Activated CD4-positive, alpha-beta memory T cell treated with anti-CD3 and anti-CD28 coated beads, Interleukin-2, amount 10 ng/mL, durations not matched to agents 7 days and 5 days (primary cell): ENCODE measurements around the gene OR2A14. TPM values are rescaled to one million over a fixed set of nuclear protein-coding genes. Genes with fewer than 3 reads are reported as not detected.
A peak's percentile ranks its signal among the peaks of the same experiment; 100 is the strongest.
"Not testable (repeated sequence)": the region's sequence is repeated elsewhere in the genome, so short reads cannot be mapped to it uniquely, and the experiment has no call there.

ENCODE experiments used
- CTCF ChIA-PET: fragments of 350-600 bp; sonication (Branson Sonifier 250); formaldehyde crosslinking; loops from one replicate; lab custom pipeline; 2021; ENCODE audit warnings: antibody characterized with exemption, inconsistent platforms; lab: Charles Lee
- POLR2A ChIA-PET: fragments of 350-600 bp; sonication (Branson Sonifier 250); formaldehyde crosslinking; loops from one replicate; lab custom pipeline; 2021; ENCODE audit warnings: antibody characterized with exemption; lab: Charles Lee
- DNase-seq: peaks from one replicate; pipeline ENCODE4 v3.0.0-alpha.2; 2020
- H3K27ac Mint-ChIP-seq: one replicate; pipeline ENCODE4 v1.8.0; 2021; ENCODE audit warnings: mild to moderate bottlenecking, mixed read lengths
- H3K27me3 Mint-ChIP-seq: one replicate; pipeline ENCODE4 v1.8.0; 2021; ENCODE audit warnings: mixed read lengths
- H3K36me3 Mint-ChIP-seq: one replicate; pipeline ENCODE4 v1.8.0; 2021; ENCODE audit warnings: low read depth, mixed read lengths
- H3K4me1 Mint-ChIP-seq: one replicate; pipeline ENCODE4 v1.8.0; 2021; ENCODE audit warnings: mixed read lengths
- H3K4me3 Mint-ChIP-seq: one replicate; pipeline ENCODE4 v1.8.0; 2021; ENCODE audit warnings: mild to moderate bottlenecking, mixed read lengths
- H3K9me3 Mint-ChIP-seq: one replicate; pipeline ENCODE4 v1.8.0; 2021; ENCODE audit warnings: mixed read lengths
- total RNA-seq, 2 experiments: library from RNA; stranded (reverse); gene quantifications; one replicate each; pipeline ENCODE4 v1.2.3, GENCODE V29; 2021

The OR2A14 gene
- total RNA-seq, 2 experiments from 2014 or later: not detected

GRCh38 chr7:144127714-144128334 lies 4.8 kb downstream of the OR2A14 start:
- POLR2A ChIA-PET: no interaction called here

DNA sequence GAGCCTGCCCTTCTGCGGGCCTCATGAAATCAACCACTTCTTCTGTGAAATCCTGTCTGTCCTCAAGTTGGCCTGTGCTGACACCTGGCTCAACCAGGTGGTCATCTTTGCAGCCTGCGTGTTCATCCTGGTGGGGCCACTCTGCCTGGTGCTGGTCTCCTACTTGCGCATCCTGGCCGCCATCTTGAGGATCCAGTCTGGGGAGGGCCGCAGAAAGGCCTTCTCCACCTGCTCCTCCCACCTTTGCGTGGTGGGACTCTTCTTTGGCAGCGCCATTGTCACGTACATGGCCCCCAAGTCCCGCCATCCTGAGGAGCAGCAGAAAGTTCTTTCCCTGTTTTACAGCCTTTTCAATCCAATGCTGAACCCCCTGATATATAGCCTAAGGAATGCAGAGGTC lies 6.6 kb downstream of the OR2A14 start:
- H3K4me3 Mint-ChIP-seq, DNase-seq, H3K9me3 Mint-ChIP-seq, H3K27ac Mint-ChIP-seq, H3K4me1 Mint-ChIP-seq, CTCF ChIA-PET, H3K27me3 Mint-ChIP-seq, H3K36me3 Mint-ChIP-seq, POLR2A ChIA-PET: not testable (repeated sequence)

More at GRCh38 chr7:144127714-144128334, 4.8 kb downstream of the OR2A14 start:
- H3K27ac Mint-ChIP-seq: no peak overlapping the region
- no peak overlapping the region for H3K4me3 Mint-ChIP-seq
- peaks cover 4% of the 10 kb centered on the region for H3K27me3 Mint-ChIP-seq
- H3K4me1 Mint-ChIP-seq: no peaks in the 10 kb centered on the region
- CTCF ChIA-PET: interaction anchor here (0.6 to 1.5 kb wide), 25 partner anchors 9 to 591 kb away, joined by 3 to 18 read pairs (median 4); partner anchors contain the start of genes OR2A2 and TCAF1
- DNase-seq: peak; percentile 86
- no peaks in the 10 kb centered on the region for H3K36me3 Mint-ChIP-seq
- H3K9me3 Mint-ChIP-seq: no peaks in the 10 kb centered on the region

DNA sequence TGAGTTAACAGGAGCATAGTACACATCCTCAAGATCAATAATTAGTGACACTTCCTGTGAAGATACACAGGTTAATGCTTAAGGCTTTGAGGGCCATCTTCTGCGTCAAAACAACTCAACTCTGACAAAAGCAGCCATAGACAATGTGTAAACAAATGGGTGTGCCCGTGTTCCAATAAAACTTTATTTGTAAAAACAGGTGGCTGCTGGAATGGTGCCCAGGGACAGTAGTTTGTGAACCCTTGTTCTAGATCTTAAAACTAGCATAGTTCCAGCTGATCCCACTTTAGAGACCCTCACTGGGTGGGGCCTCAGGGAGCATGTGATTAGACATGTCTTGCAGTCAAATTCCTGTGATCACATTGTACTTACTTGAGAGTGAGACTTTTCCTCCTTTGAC lies 7.8 kb downstream of the OR2A14 start:
- H3K4me3 Mint-ChIP-seq: no peak overlapping the region
- ChIA-PET CTCF (no interaction called here), POLR2A (no interaction called here)
- H3K4me1 Mint-ChIP-seq: no peaks in the 10 kb centered on the region
- H3K27ac Mint-ChIP-seq: no peak overlapping the region
- H3K9me3 Mint-ChIP-seq: no peaks in the 10 kb centered on the region
- peaks cover 6% of the 10 kb centered on the region for H3K27me3 Mint-ChIP-seq
- H3K36me3 Mint-ChIP-seq: no peaks in the 10 kb centered on the region
- no peak for DNase-seq

DNA sequence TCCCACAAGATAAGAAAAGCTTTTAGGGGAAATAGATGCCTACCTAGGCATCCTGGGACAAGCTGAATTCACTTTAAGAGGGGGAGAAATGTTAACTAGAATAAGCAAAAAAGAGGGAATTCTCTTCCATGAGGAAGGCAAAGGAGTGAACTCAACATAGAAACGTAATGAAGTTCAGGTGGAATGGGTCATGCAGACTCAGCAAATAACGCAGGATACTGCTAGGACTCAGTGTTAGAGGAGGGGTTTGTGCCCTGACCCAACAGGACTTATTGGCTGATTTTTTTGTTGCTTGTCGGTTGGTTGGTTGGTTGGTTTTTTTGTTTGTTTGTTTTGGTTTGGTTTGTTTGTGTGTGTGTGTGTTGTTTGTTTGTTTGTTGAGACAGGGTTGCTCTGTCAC lies 9.3 kb downstream of the OR2A14 start:
- H3K4me1 Mint-ChIP-seq: no peaks in the 10 kb centered on the region

GRCh38 chr7:144133307-144133706 lies 10.3 kb downstream of the OR2A14 start:
- Mint-ChIP-seq H3K27me3 (peaks cover 3% of the 10 kb centered on the region), H3K9me3 (no peaks in the 10 kb centered on the region), H3K36me3 (no peaks in the 10 kb centered on the region), H3K4me1 (no peaks in the 10 kb centered on the region), H3K27ac (no peak overlapping the region), H3K4me3 (no peak overlapping the region)
- POLR2A ChIA-PET: no interaction called here
- no peak for DNase-seq
- CTCF ChIA-PET: no interaction called here

More for the DNA sequence above, 9.3 kb downstream of the OR2A14 start:
- peaks cover 4% of the 10 kb centered on the region for H3K27me3 Mint-ChIP-seq
- no peaks in the 10 kb centered on the region for H3K36me3 Mint-ChIP-seq
- POLR2A ChIA-PET: no interaction called here
- no peaks in the 10 kb centered on the region for H3K9me3 Mint-ChIP-seq
- H3K4me3 Mint-ChIP-seq: no peak overlapping the region
- DNase-seq: no peak
- H3K27ac Mint-ChIP-seq: no peak overlapping the region
- CTCF ChIA-PET: no interaction called here

- Mint-ChIP-seq H3K36me3 (no peaks in the 10 kb centered on the region), H3K4me1 (no peaks in the 10 kb centered on the region), H3K27ac (no peak overlapping the region), H3K27me3 (peaks cover 3% of the 10 kb centered on the region), H3K4me3 (no peak overlapping the region), H3K9me3 (no peaks in the 10 kb centered on the region)
- ChIA-PET POLR2A (no interaction called here), CTCF (no interaction called here)
- no peak for DNase-seq
These were observed 11.1 kb downstream of the OR2A14 start for GRCh38 chr7:144134116-144134515.

DNA sequence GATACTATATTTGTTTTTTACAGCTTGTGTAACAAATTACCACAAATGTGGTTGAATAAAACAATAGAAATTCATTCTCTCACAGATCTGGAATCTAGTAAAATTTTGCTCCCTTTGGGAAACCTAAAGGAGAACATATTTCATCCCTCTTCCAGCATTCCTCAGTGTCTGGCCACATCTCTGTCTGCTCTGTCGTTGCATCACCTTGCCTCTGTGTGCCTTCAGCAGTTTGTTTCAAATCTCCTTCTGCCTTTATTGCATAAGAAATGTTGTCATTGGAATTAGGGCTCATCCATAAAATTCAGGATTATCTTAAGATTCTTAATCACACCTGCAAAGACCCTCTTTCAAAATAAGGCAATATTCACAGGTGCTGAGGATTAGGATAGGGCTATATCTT lies 14.5 kb downstream of the OR2A14 start:
- DNase-seq: no peak
- Mint-ChIP-seq H3K4me3 (no peak overlapping the region), H3K36me3 (no peaks in the 10 kb centered on the region), H3K4me1 (no peaks in the 10 kb centered on the region), H3K27ac (no peak overlapping the region), H3K27me3 (peaks cover 3% of the 10 kb centered on the region), H3K9me3 (no peaks in the 10 kb centered on the region)
- CTCF ChIA-PET: interaction anchor here (1.7 kb wide), 1 partner anchor 9 kb away, joined by 9 read pairs; no protein-coding TSS in a partner anchor
- POLR2A ChIA-PET: no interaction called here

DNA sequence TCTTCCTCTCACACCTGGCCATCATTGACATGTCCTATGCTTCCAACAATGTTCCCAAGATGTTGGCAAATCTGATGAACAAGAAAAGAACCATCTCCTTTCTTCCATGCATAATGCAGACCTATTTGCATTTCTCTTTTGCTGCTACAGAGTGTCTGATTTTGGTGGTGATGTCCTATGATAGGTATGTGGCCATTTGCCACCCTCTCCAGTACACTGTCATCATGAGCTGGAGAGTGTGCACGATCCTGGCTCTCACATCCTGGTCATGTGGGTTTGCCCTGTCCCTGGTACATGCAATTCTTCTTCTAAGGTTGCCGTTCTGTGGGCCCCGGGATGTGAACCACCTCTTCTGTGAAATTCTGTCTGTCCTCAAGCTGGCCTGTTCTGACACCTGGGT lies 19.2 kb downstream of the OR2A14 start:
- Mint-ChIP-seq H3K4me1 (no peaks in the 10 kb centered on the region), H3K27ac (no peak overlapping the region), H3K9me3 (no peaks in the 10 kb centered on the region), H3K27me3 (no peaks in the 10 kb centered on the region), H3K36me3 (no peaks in the 10 kb centered on the region), H3K4me3 (no peak overlapping the region)
- CTCF ChIA-PET: no interaction called here
- POLR2A ChIA-PET: no interaction called here
- no peak for DNase-seq

- H3K4me1 Mint-ChIP-seq: no peaks in the 10 kb centered on the region
- CTCF ChIA-PET: no interaction called here
- POLR2A ChIA-PET: no interaction called here
- H3K27me3 Mint-ChIP-seq: peaks cover 5% of the 10 kb centered on the region
- DNase-seq: no peak
- peaks cover 17% of the 10 kb centered on the region for H3K9me3 Mint-ChIP-seq
- H3K36me3 Mint-ChIP-seq: peaks cover 8% of the 10 kb centered on the region
- no peak overlapping the region for H3K4me3 Mint-ChIP-seq
- H3K27ac Mint-ChIP-seq: no peak overlapping the region
These were observed 21.4 kb downstream of the OR2A14 start for GRCh38 chr7:144144426-144144825.

GRCh38 chr7:144148224-144148827 lies 25.4 kb downstream of the OR2A14 start:
- Mint-ChIP-seq H3K4me1 (no peaks in the 10 kb centered on the region), H3K27me3 (peaks cover 13% of the 10 kb centered on the region), H3K4me3 (no peak overlapping the region), H3K9me3 (peaks cover 21% of the 10 kb centered on the region), H3K27ac (no peak overlapping the region), H3K36me3 (peaks cover 12% of the 10 kb centered on the region)
- no peak for DNase-seq
- ChIA-PET POLR2A (no interaction called here), CTCF (no interaction called here)

- Mint-ChIP-seq H3K9me3 (no peaks in the 10 kb centered on the region), H3K4me1 (no peaks in the 10 kb centered on the region), H3K36me3 (no peaks in the 10 kb centered on the region), H3K27ac (no peak overlapping the region), H3K27me3 (peaks cover 16% of the 10 kb centered on the region), H3K4me3 (no peak overlapping the region)
- CTCF ChIA-PET: no interaction called here
- DNase-seq: no peak
- POLR2A ChIA-PET: no interaction called here
These were observed 35.9 kb downstream of the OR2A14 start for GRCh38 chr7:144158861-144159260.

DNA sequence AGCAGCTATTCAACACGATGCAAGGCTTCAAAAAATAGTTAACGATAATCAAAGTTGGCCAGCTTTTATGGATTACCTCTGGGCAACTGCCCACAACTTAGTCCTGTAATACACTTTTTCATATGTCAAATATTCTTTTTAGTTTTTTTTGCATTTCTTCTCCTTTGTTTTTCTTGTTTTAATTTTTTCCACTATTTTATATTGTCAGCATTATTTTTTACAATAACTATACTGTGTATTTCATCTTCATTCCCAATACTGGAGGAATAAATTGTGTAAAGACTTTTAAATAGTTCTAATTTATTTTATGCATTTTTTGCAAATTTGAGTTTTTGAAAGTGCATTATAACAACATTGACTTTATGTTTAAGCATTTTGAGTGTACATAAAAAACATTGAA lies 41.8 kb downstream of the OR2A14 start:
- Mint-ChIP-seq H3K9me3 (no peaks in the 10 kb centered on the region), H3K4me1 (no peaks in the 10 kb centered on the region), H3K27me3 (peaks cover 16% of the 10 kb centered on the region), H3K4me3 (no peak overlapping the region), H3K36me3 (no peaks in the 10 kb centered on the region), H3K27ac (no peak overlapping the region)
- DNase-seq: no peak
- ChIA-PET POLR2A (no interaction called here), CTCF (interaction anchor here (1.4 kb wide), 1 partner anchor 37 kb away, joined by 4 read pairs; no protein-coding TSS in a partner anchor)

GRCh38 chr7:144171594-144172350 lies 48.8 kb downstream of the OR2A14 start:
- H3K27me3 Mint-ChIP-seq, DNase-seq, H3K9me3 Mint-ChIP-seq, H3K36me3 Mint-ChIP-seq, H3K27ac Mint-ChIP-seq, H3K4me3 Mint-ChIP-seq, POLR2A ChIA-PET, H3K4me1 Mint-ChIP-seq, CTCF ChIA-PET: not testable (repeated sequence)
